ENCODE data around the gene SPPL3. TPM values are rescaled to one million over a fixed set of nuclear protein-coding genes. Genes with fewer than 3 reads are reported as not detected.

SPPL3 gene
- total RNA-seq, 1 donor: 10.9 TPM

- Histone ChIP-seq H3K79me2 (ENCODE audit: insufficient read depth, low read length) (peaks cover 10% of the 10 kb centered on the region), H3K36me3 (ENCODE audit: insufficient read depth, low read length) (peaks cover 33% of the 10 kb centered on the region), H3K27ac (ENCODE audit: low read depth, low read length) (peak within 1 kb of the TSS; percentile 56), H3K4me2 (ENCODE audit: insufficient read depth, low read length) (peak within 1 kb of the TSS; percentile 94), H2AFZ (ENCODE audit: low read length) (peak within 1 kb of the TSS; percentile 84), H3K4me3 (ENCODE audit: insufficient read depth, low read length) (peak within 1 kb of the TSS; percentile 83), H3K4me1 (ENCODE audit: insufficient read depth, low read length) (peaks cover 16% of the 10 kb centered on the region), H3K9me3 (ENCODE audit: low read depth, low read length) (no peaks in the 10 kb centered on the region), H3K27me3 (ENCODE audit: insufficient read depth, low read length) (no peaks in the 10 kb centered on the region), H4K20me1 (ENCODE audit: insufficient read depth, low read length) (peaks cover 11% of the 10 kb centered on the region)
- no peak for TF ChIP-seq CTCF (IDR thresholded peaks at IDR 0.05; ENCODE audit: extremely low read depth, low read depth, low read length)
- DNase-seq (ENCODE audit: insufficient read length, low spot score, missing footprints): peak; percentile 100
Observed at GRCh38 chr12:120725659-120726509, 178.3 kb downstream of the SPPL3 start, which contains the start of gene ACADS. ACADS (plus strand) TSS chr12:120725826; CDS start chr12:120725886, 60 bp downstream.

DNA sequence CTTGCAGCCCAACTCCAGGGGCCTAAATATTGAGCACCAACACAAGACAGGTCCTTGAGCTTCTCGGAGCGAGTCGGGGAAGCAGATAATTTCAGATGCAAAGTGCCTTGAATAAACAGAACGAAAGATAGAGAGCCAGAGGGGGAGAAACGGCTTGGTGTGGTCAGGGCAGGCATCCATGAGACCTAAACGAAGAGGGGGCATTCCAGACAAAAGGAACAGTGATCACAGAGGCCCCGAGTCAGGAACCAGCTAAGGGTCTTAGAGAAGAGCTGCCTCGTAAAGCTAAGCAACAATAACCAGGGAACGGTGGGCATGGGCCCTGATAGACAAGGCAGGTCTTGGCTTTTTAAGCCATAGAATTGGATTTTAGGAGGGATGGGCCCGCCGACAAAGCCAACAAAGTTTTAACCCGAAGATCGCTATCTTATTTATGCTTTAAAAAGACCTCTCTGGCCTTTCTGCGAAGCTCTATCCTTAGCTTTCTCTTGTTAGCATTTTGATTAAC lies 179.0 kb downstream of the SPPL3 start:
- H3K27me3 ChIP-seq (ENCODE audit: insufficient read depth, low read length): no peaks in the 10 kb centered on the region
- H3K4me2 ChIP-seq (ENCODE audit: insufficient read depth, low read length): peak overlapping the region; percentile 94
- H3K79me2 ChIP-seq (ENCODE audit: insufficient read depth, low read length): peaks cover 10% of the 10 kb centered on the region

DNA sequence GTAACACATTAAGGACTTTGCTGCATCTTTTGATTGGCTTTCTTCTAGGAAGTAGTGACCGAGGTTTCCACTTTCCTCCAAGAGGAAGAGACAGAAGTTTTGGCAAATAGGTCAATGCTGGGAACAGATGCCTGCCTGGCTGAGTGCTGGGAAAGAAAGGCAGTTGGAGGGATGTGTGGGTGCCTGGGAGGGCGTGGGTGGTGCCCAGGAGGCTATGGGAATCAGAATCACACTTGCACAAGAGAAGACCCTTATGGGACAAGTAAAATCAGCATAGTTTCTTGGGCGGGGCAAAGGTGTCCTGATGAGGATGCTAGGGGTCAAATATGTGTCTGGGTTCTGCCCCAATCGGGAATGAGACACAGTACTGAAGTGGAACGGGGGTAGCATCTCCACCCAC lies 179.4 kb downstream of the SPPL3 start:
- peaks cover 24% of the 10 kb centered on the region for H3K4me1 ChIP-seq (ENCODE audit: insufficient read depth, low read length)
- H3K79me2 ChIP-seq (ENCODE audit: insufficient read depth, low read length): peaks cover 10% of the 10 kb centered on the region
- peaks cover 13% of the 10 kb centered on the region for H4K20me1 ChIP-seq (ENCODE audit: insufficient read depth, low read length)
- peak overlapping the region; percentile 83 for H3K4me3 ChIP-seq (ENCODE audit: insufficient read depth, low read length)
- H3K9me3 ChIP-seq (ENCODE audit: low read depth, low read length): no peaks in the 10 kb centered on the region
- H3K36me3 ChIP-seq (ENCODE audit: insufficient read depth, low read length): peaks cover 41% of the 10 kb centered on the region
- H3K27me3 ChIP-seq (ENCODE audit: insufficient read depth, low read length): no peaks in the 10 kb centered on the region
- TF ChIP-seq CTCF (IDR thresholded peaks at IDR 0.05; ENCODE audit: extremely low read depth, low read depth, low read length): no peak
- no peak overlapping the region for H2AFZ ChIP-seq (ENCODE audit: low read length)
- H3K4me2 ChIP-seq (ENCODE audit: insufficient read depth, low read length): peak overlapping the region; percentile 94
- peak overlapping the region; percentile 56 for H3K27ac ChIP-seq (ENCODE audit: low read depth, low read length)
- DNase-seq (ENCODE audit: insufficient read length, low spot score, missing footprints): no peak

More for the DNA sequence above, 179.0 kb downstream of the SPPL3 start:
- Histone ChIP-seq H3K4me3 (ENCODE audit: insufficient read depth, low read length) (peak overlapping the region; percentile 83), H2AFZ (ENCODE audit: low read length) (peak overlapping the region; percentile 84), H3K36me3 (ENCODE audit: insufficient read depth, low read length) (peaks cover 36% of the 10 kb centered on the region), H4K20me1 (ENCODE audit: insufficient read depth, low read length) (peaks cover 13% of the 10 kb centered on the region), H3K9me3 (ENCODE audit: low read depth, low read length) (no peaks in the 10 kb centered on the region), H3K4me1 (ENCODE audit: insufficient read depth, low read length) (peaks cover 23% of the 10 kb centered on the region), H3K27ac (ENCODE audit: low read depth, low read length) (peak overlapping the region; percentile 56)
- TF ChIP-seq CTCF (IDR thresholded peaks at IDR 0.05; ENCODE audit: extremely low read depth, low read depth, low read length): no peak
- DNase-seq (ENCODE audit: insufficient read length, low spot score, missing footprints): no peak

DNA sequence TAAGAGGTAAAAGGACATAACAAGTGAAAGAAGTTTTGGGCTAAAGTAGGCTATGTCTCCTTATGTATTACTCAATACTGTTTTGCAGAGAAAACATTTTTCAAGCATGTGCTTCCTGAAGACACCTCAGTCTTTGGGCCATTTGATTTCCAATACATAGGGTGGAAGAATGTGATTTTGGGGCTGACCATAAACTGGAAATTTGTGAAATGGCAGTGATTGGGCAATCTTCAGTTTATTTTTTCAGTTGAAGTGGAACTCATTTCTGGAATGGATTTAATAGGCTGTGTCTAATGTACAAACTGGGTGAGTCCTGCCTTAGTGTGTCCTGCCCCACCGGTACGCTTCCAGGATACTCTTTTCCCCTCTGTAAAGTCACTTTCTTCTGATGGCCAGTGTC lies 181.4 kb downstream of the SPPL3 start:
- Histone ChIP-seq H3K79me2 (ENCODE audit: insufficient read depth, low read length) (peaks cover 10% of the 10 kb centered on the region), H3K4me3 (ENCODE audit: insufficient read depth, low read length) (no peak overlapping the region), H2AFZ (ENCODE audit: low read length) (no peak overlapping the region), H3K4me1 (ENCODE audit: insufficient read depth, low read length) (peaks cover 24% of the 10 kb centered on the region), H3K4me2 (ENCODE audit: insufficient read depth, low read length) (no peak overlapping the region), H3K36me3 (ENCODE audit: insufficient read depth, low read length) (peaks cover 56% of the 10 kb centered on the region), H3K27me3 (ENCODE audit: insufficient read depth, low read length) (no peaks in the 10 kb centered on the region), H3K27ac (ENCODE audit: low read depth, low read length) (no peak overlapping the region), H4K20me1 (ENCODE audit: insufficient read depth, low read length) (peaks cover 13% of the 10 kb centered on the region), H3K9me3 (ENCODE audit: low read depth, low read length) (no peaks in the 10 kb centered on the region)
- no peak for TF ChIP-seq CTCF (IDR thresholded peaks at IDR 0.05; ENCODE audit: extremely low read depth, low read depth, low read length)
- no peak for DNase-seq (ENCODE audit: insufficient read length, low spot score, missing footprints)

Data from osteoblast (primary cell).